Fibroblast of lung (primary cell): ENCODE data around the gene HHLA2. TPM values are rescaled to one million over a fixed set of nuclear protein-coding genes. Genes with fewer than 3 reads are reported as not detected.

Experiments used
- DNase-seq, 2 donors: peaks; one replicate each; pipeline versions ENCODE4 v3.0.0 to v3.0.0-alpha.2; 2010; ENCODE audit warnings: low read depth in 2 of 2
- H2AFZ ChIP-seq: 2 replicates; pipeline ENCODE4 v1.5.1; 2012; ENCODE audit warnings: low read length, control low read depth, inconsistent platforms
- H3K27ac ChIP-seq: 2 replicates; pipeline ENCODE4 v1.5.1; 2011; ENCODE audit warnings: low read length, control low read depth; ENCODE audit not compliant: insufficient read depth
- H3K27me3 ChIP-seq: 2 replicates; pipeline ENCODE4 v1.5.1; 2011; ENCODE audit warnings: mild to moderate bottlenecking, low read length; ENCODE audit not compliant: control insufficient read depth, insufficient read depth
- H3K36me3 ChIP-seq: 2 replicates; pipeline ENCODE4 v1.5.1; 2011; ENCODE audit warnings: low read length; ENCODE audit not compliant: control insufficient read depth, insufficient read depth
- H3K4me1 ChIP-seq: 2 replicates; pipeline ENCODE4 v1.5.1; 2011; ENCODE audit warnings: low read length; ENCODE audit not compliant: control insufficient read depth, insufficient read depth; ENCODE audit errors: extremely low read depth
- H3K4me2 ChIP-seq: 2 replicates; pipeline ENCODE4 v1.5.1; 2011; ENCODE audit warnings: low read length, control low read depth; ENCODE audit not compliant: insufficient read depth; ENCODE audit errors: extremely low read depth
- H3K4me3 ChIP-seq, 4 experiments: fragments of 200-600 bp in 1 of 4; sonication (generic) in 1 of 4; replicated peaks in 1 of 4; 2 replicates each; pipeline ENCODE4 v1.5.1; 2011 to 2016; ENCODE audit warnings: low read length in 4 of 4, low read depth in 3 of 4, mild to moderate bottlenecking in 3 of 4, control low read depth in 2 of 4, inconsistent platforms in 1 of 4, mixed read lengths in 1 of 4; ENCODE audit not compliant: insufficient read depth in 1 of 4; ENCODE audit errors: control extremely low read depth in 1 of 4
- H3K79me2 ChIP-seq: 2 replicates; pipeline ENCODE4 v1.5.1; 2012; ENCODE audit warnings: mild to moderate bottlenecking, low read length, inconsistent platforms; ENCODE audit not compliant: control insufficient read depth, insufficient read depth
- H3K9ac ChIP-seq: 2 replicates; pipeline ENCODE4 v1.5.1; 2011; ENCODE audit warnings: mild to moderate bottlenecking, low read length, control low read depth; ENCODE audit not compliant: insufficient read depth
- H3K9me3 ChIP-seq: 2 replicates; pipeline ENCODE4 v1.5.1; 2012; ENCODE audit warnings: low read depth, low read length; ENCODE audit not compliant: control insufficient read depth, insufficient read depth
- H4K20me1 ChIP-seq: 2 replicates; pipeline ENCODE4 v1.5.1; 2011; ENCODE audit warnings: low read length; ENCODE audit not compliant: control insufficient read depth, insufficient read depth; ENCODE audit errors: extremely low read depth
- EZH2 ChIP-seq: IDR thresholded peaks from 2 replicates; pipeline ENCODE4 v1.5.1; 2012; ENCODE audit warnings: low read length, control low read depth, mild to moderate bottlenecking; ENCODE audit errors: missing control alignments
- polyA plus RNA-seq, 2 donors: library from polyadenylated mRNA; depleted of rRNA in 1 of 2; stranded (reverse) in 1 of 2; unstranded in 1 of 2; fragments of >200 nt; gene quantifications; 2 replicates each; pipeline ENCODE4 v1.2.1, GENCODE V29; 2011 to 2012; ENCODE audit warnings: missing spikeins in 1 of 2
- total RNA-seq: library from RNA; depleted of rRNA; stranded (reverse); fragments of >200 nt; gene quantifications from 2 replicates; pipeline ENCODE4 v1.2.1, GENCODE V29; 2014
- TF ChIP-seq, protein P1 (sequence below), 2 donors: IDR thresholded peaks in 1 of 2; conservative IDR thresholded peaks in 1 of 2; 1 replicate in 1 of 2; 2 replicates in 1 of 2; pipeline ENCODE4 v1.5.1; 2011 to 2012; ENCODE audit warnings: low read length in 2 of 2, control low read depth in 1 of 2, inconsistent platforms in 1 of 2, low read depth in 1 of 2, mild to moderate bottlenecking in 1 of 2

HHLA2 gene
- total and polyA plus RNA-seq, 2 donors (not counting 1 experiment from before 2014, with no cell fraction given): not detected

DNA sequence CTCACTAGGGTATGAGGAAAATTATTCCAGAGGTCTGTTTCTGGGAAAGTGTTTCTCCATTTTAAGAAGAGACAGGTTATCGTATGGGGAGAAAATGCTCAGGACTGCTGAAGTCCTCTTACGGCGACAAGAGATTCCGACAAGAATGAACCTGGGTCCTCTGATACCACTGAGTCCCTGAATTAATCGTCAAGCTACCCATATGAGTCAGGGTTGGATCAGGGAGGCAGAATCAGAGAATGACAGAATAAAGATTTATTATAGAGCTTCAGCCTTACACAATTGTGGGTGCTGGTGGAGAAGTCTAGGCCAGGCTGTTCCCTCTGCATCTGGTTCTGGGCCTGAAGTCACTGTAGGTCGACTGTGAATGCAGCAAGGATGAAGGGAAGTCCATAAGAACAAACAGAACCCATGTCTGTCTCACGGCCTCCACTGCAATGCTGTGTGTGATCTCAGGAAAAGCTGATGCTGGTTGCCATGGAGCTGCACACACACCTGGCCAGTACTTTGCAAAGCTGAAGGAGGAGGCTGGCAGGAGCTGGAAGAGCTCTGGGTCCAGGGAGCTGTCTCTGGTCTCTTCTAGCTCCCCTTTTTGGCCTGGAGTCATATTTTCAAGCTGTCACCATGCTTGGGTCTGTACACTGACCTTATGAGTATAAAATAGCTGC is 83.9 kb downstream of the HHLA2 start:
- H3K27me3 ChIP-seq: no peaks in the 10 kb centered on the region
- no peak for DNase-seq
- H3K36me3 ChIP-seq: no peaks in the 10 kb centered on the region
- H3K27ac ChIP-seq: no peak overlapping the region
- H3K4me2 ChIP-seq: no peak overlapping the region
- H3K4me1 ChIP-seq: no peaks in the 10 kb centered on the region
- no peak overlapping the region for H3K9ac ChIP-seq
- no peak overlapping the region for H3K4me3 ChIP-seq
- TF ChIP-seq EZH2: no peak
- TF ChIP-seq, protein P1, sequence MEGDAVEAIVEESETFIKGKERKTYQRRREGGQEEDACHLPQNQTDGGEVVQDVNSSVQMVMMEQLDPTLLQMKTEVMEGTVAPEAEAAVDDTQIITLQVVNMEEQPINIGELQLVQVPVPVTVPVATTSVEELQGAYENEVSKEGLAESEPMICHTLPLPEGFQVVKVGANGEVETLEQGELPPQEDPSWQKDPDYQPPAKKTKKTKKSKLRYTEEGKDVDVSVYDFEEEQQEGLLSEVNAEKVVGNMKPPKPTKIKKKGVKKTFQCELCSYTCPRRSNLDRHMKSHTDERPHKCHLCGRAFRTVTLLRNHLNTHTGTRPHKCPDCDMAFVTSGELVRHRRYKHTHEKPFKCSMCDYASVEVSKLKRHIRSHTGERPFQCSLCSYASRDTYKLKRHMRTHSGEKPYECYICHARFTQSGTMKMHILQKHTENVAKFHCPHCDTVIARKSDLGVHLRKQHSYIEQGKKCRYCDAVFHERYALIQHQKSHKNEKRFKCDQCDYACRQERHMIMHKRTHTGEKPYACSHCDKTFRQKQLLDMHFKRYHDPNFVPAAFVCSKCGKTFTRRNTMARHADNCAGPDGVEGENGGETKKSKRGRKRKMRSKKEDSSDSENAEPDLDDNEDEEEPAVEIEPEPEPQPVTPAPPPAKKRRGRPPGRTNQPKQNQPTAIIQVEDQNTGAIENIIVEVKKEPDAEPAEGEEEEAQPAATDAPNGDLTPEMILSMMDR (conservative IDR thresholded peaks at IDR 0.05 in 1 of 2, IDR thresholded peaks at IDR 0.05 in 1 of 2; ENCODE audit: low read depth in 1 of 2, low read length in 2 of 2): no peak
- H4K20me1 ChIP-seq: no peaks in the 10 kb centered on the region
- H2AFZ ChIP-seq: no peak overlapping the region
- no peaks in the 10 kb centered on the region for H3K79me2 ChIP-seq
- H3K9me3 ChIP-seq: no peaks in the 10 kb centered on the region

DNA sequence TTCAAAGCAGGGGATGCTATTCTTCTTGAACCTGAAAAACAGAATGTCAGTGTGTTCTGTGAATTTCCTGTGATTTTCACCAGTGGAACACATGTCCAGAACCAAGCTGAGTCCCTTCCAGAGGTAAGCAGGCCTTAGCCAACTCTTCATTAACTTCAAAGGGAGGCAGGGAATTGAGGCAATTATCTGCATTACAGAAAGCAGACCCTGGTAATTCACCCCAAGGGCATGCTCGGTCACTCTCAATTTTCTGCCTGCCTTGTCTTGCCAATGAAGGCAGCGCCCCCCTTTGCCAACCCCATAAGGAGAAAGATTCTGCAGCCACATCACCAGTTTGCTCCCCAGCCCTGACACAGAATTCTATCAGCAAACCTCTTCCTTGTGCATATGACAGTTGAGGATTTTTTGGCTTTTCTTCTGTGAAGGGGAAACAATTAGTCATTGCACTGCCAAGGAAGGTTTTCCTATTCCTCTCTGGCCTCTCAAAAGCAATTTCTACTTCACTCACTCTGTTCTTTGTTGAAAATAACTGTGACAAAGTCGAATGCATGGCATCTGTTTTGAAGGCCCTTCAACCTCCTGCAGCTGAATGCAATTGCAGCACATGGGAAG is 85.3 kb downstream of the HHLA2 start:
- no peaks in the 10 kb centered on the region for H3K36me3 ChIP-seq
- H3K4me1 ChIP-seq: no peaks in the 10 kb centered on the region
- DNase-seq: no peak
- H3K4me2 ChIP-seq: no peak overlapping the region
- H3K9ac ChIP-seq: no peak overlapping the region
- no peak overlapping the region for H3K27ac ChIP-seq
- no peaks in the 10 kb centered on the region for H3K79me2 ChIP-seq
- H3K27me3 ChIP-seq: no peaks in the 10 kb centered on the region
- H3K9me3 ChIP-seq: no peaks in the 10 kb centered on the region
- TF ChIP-seq, protein P1 (conservative IDR thresholded peaks at IDR 0.05 in 1 of 2, IDR thresholded peaks at IDR 0.05 in 1 of 2; ENCODE audit: low read depth in 1 of 2, low read length in 2 of 2): no peak
- TF ChIP-seq EZH2: no peak
- no peak overlapping the region for H3K4me3 ChIP-seq
- no peak overlapping the region for H2AFZ ChIP-seq
- H4K20me1 ChIP-seq: no peaks in the 10 kb centered on the region

DNA sequence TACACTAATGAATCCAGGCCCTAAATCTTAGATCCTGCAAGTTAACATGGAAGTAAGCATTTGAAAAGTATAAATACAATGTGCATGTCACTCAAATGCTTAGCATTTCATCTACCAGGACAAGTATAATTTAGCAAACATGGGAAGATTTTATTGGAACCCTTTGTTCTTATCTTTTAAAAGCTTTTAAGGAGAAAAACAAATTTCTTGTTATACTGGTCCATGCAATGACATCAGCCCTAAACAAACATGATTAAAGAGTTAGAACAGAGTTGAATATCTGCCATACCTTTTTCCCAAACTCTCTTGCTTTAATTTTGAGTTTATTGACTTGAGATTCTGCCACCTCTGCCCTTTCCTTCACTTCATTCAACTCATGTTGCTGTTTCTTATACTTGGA is 87.0 kb downstream of the HHLA2 start:
- Histone ChIP-seq H3K4me1 (no peaks in the 10 kb centered on the region), H3K36me3 (no peaks in the 10 kb centered on the region), H4K20me1 (no peaks in the 10 kb centered on the region), H3K4me2 (no peak overlapping the region), H3K9me3 (no peaks in the 10 kb centered on the region), H3K4me3 (no peak overlapping the region), H3K27me3 (no peaks in the 10 kb centered on the region), H3K27ac (no peak overlapping the region), H3K79me2 (no peaks in the 10 kb centered on the region), H3K9ac (no peak overlapping the region), H2AFZ (no peak overlapping the region)
- no peak for TF ChIP-seq EZH2
- TF ChIP-seq, protein P1 (conservative IDR thresholded peaks at IDR 0.05 in 1 of 2, IDR thresholded peaks at IDR 0.05 in 1 of 2; ENCODE audit: low read depth in 1 of 2, low read length in 2 of 2): no peak
- no peak for DNase-seq
